ENCODE data around the gene ARHGAP1. TPM values are rescaled to one million over a fixed set of nuclear protein-coding genes. Genes with fewer than 3 reads are reported as not detected.
"Not testable (repeated sequence)": the region's sequence is repeated elsewhere in the genome, so short reads cannot be mapped to it uniquely, and the experiment has no call there.

The ARHGAP1 gene
- total RNA-seq, 1 experiment from 2014 or later = 16.1 TPM

DNA sequence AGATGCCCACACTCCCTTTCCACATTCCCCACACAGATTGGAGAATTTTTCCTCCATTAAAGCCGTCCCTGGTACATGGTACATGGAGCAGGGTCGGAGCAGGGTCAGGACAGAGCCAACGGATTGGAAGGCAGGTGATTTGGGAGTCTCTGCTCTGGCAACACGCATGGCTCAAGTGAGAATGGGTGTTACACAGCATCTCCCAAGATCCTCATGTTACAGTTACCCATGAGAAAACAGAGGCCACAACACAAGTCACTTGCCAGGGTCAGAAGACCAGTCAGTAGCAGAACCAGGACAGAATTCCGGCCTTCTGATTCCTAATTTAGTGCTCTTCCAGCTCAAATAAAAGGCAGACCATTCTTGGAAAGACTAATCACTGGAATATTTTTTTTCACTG, 10.9 kb upstream of the ARHGAP1 start:
- Histone ChIP-seq H3K9me3 (ENCODE audit: low read length) (no peaks in the 10 kb centered on the region), H3K79me2 (ENCODE audit: low read length) (no peaks in the 10 kb centered on the region), H4K20me1 (ENCODE audit: low read length) (no peaks in the 10 kb centered on the region), H3K27me3 (ENCODE audit: low read length) (no peaks in the 10 kb centered on the region), H3K27ac (ENCODE audit: low read length) (peak overlapping the region; percentile 28), H3K4me1 (ENCODE audit: insufficient read depth, low read length) (peaks cover 12% of the 10 kb centered on the region), H3K36me3 (ENCODE audit: low read depth, low read length) (no peaks in the 10 kb centered on the region), H3K4me2 (ENCODE audit: low read length) (no peak overlapping the region), H3K4me3 (ENCODE audit: low read length) (no peak overlapping the region), H2AFZ (ENCODE audit: low read length) (no peak overlapping the region), H3K9me2 (replicated peaks; ENCODE audit: low read length) (no peaks in the 10 kb centered on the region), H3K9ac (ENCODE audit: low read length) (no peak overlapping the region), H3F3A (ENCODE audit: low read length, unreplicated experiment) (no peaks in the 10 kb centered on the region)
- POLR2A ChIA-PET (ENCODE audit: unreplicated experiment) = interaction anchor here (0.6 kb wide), 1 partner anchor 17 kb away, joined by 11 read pairs; no protein-coding TSS in a partner anchor
- intact Hi-C loops (cut with micrococcal nuclease) = no loop called here
- no TSS peak for BruUV-seq (replicated peaks)
- DNase-seq (no peak), ATAC-seq (no peak)
- no peak for TF ChIP-seq EZH2phosphoT487 (IDR thresholded peaks at IDR 0.05; ENCODE audit: borderline replicate concordance, low read length)
- TF ChIP-seq, protein P1, sequence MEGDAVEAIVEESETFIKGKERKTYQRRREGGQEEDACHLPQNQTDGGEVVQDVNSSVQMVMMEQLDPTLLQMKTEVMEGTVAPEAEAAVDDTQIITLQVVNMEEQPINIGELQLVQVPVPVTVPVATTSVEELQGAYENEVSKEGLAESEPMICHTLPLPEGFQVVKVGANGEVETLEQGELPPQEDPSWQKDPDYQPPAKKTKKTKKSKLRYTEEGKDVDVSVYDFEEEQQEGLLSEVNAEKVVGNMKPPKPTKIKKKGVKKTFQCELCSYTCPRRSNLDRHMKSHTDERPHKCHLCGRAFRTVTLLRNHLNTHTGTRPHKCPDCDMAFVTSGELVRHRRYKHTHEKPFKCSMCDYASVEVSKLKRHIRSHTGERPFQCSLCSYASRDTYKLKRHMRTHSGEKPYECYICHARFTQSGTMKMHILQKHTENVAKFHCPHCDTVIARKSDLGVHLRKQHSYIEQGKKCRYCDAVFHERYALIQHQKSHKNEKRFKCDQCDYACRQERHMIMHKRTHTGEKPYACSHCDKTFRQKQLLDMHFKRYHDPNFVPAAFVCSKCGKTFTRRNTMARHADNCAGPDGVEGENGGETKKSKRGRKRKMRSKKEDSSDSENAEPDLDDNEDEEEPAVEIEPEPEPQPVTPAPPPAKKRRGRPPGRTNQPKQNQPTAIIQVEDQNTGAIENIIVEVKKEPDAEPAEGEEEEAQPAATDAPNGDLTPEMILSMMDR (conservative IDR thresholded peaks at IDR 0.05; ENCODE audit: low read depth, low read length) = no peak
- CTCF ChIA-PET = no interaction called here

DNA sequence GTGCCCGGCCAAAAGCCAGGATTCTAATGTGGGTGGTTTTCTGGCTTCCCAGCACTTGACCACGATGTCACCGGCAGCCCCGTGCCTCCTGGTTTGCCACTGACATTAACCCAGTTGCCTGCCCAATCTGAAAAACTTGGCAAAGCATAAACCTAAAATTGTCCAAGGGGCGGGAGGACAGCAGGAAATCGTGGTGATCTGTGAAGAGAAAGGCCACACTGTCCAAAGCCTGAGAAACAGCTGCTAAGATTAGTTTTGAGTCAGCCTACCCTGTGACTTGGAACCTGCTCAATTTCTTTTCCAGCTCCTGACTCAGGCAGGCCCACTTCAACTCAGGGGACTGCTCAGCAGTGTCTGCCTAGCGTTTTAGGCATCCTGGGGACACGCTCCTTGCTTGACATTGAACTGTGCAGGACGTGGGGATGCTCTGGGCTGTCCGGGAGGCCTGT, 10.4 kb upstream of the ARHGAP1 start:
- DNase-seq = peak; percentile 43
- BruUV-seq (replicated peaks) = no TSS peak
- H3K9me3 ChIP-seq (ENCODE audit: low read length) = no peaks in the 10 kb centered on the region
- ATAC-seq = peak; percentile 85
- H3K27me3 ChIP-seq (ENCODE audit: low read length) = no peaks in the 10 kb centered on the region
- H3K27ac ChIP-seq (ENCODE audit: low read length) = peak overlapping the region; percentile 28
- intact Hi-C loops (cut with micrococcal nuclease) = no loop called here
- H3K9me2 ChIP-seq (replicated peaks; ENCODE audit: low read length) = no peaks in the 10 kb centered on the region
- H3K4me1 ChIP-seq (ENCODE audit: insufficient read depth, low read length) = peaks cover 12% of the 10 kb centered on the region
- H3F3A ChIP-seq (ENCODE audit: low read length, unreplicated experiment) = no peaks in the 10 kb centered on the region
- no peak overlapping the region for H3K9ac ChIP-seq (ENCODE audit: low read length)
- no peak overlapping the region for H3K4me2 ChIP-seq (ENCODE audit: low read length)
- no peaks in the 10 kb centered on the region for H3K36me3 ChIP-seq (ENCODE audit: low read depth, low read length)
- no peaks in the 10 kb centered on the region for H3K79me2 ChIP-seq (ENCODE audit: low read length)
- CTCF ChIA-PET = no interaction called here
- H4K20me1 ChIP-seq (ENCODE audit: low read length) = no peaks in the 10 kb centered on the region
- TF ChIP-seq EZH2phosphoT487 (IDR thresholded peaks at IDR 0.05; ENCODE audit: borderline replicate concordance, low read length) (no peak), EZH2 (IDR thresholded peaks at IDR 0.05; ENCODE audit: low read length, unreplicated experiment) (no peak)
- TF ChIP-seq, protein P1 (conservative IDR thresholded peaks at IDR 0.05; ENCODE audit: low read depth, low read length) = no peak
- H3K4me3 ChIP-seq (ENCODE audit: low read length) = no peak overlapping the region
- POLR2A ChIA-PET (ENCODE audit: unreplicated experiment) = interaction anchor here (0.6 kb wide), 1 partner anchor 17 kb away, joined by 11 read pairs; no protein-coding TSS in a partner anchor
- no peak overlapping the region for H2AFZ ChIP-seq (ENCODE audit: low read length)

DNA sequence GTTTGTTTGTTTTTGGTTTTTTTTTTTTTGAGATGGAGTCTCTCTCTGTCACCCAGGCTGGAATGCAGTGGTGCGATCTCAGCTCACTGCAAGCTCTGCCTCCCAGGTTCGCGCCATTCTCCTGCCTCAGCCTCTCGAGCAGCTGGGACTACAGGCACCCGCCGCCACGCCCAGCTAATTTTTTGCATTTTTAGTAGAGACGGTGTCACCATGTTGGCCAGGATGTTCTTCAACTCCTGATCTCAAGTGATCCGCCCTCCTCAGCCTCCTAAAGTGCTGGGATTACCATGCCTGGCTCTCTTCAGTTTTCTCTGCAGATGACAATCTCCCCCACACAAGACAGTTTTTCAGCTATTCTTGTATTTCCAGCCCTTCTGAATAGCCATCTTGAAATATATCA, 8.9 kb upstream of the ARHGAP1 start:
- H3K4me1 ChIP-seq (ENCODE audit: insufficient read depth, low read length); DNase-seq; CTCF ChIA-PET; BruUV-seq (replicated peaks); H3K9me2 ChIP-seq (replicated peaks; ENCODE audit: low read length); H3K9ac ChIP-seq (ENCODE audit: low read length); H3K27me3 ChIP-seq (ENCODE audit: low read length); H4K20me1 ChIP-seq (ENCODE audit: low read length); H3K9me3 ChIP-seq (ENCODE audit: low read length); H2AFZ ChIP-seq (ENCODE audit: low read length); intact Hi-C loops (cut with micrococcal nuclease); H3K27ac ChIP-seq (ENCODE audit: low read length); H3K36me3 ChIP-seq (ENCODE audit: low read depth, low read length); H3K4me2 ChIP-seq (ENCODE audit: low read length); ATAC-seq; H3K4me3 ChIP-seq (ENCODE audit: low read length); POLR2A ChIA-PET (ENCODE audit: unreplicated experiment); H3F3A ChIP-seq (ENCODE audit: low read length, unreplicated experiment); H3K79me2 ChIP-seq (ENCODE audit: low read length): not testable (repeated sequence)

All from PC-3 (cell line).